ENCODE data around the gene TEX44. TPM values are rescaled to one million over a fixed set of nuclear protein-coding genes. Genes with fewer than 3 reads are reported as not detected.
"Not testable (repeated sequence)": the region's sequence is repeated elsewhere in the genome, so short reads cannot be mapped to it uniquely, and the experiment has no call there.

Gene TEX44
- not detected in 2 replicates for total RNA-seq (2014; rRNA removed; shearing (Covaris generic))

- peak; percentile 59 for DNase-seq (ENCODE audit: low read depth)
Measured at GRCh38 chr2:231592636-231593145, at the start of gene TEX44. Gene TEX44, plus strand, starts transcription at chr2:231592864. Its CDS starts 88 bp downstream, at chr2:231592952.

GRCh38 chr2:231545105-231545902 lies 47.4 kb upstream of the TEX44 start:
- DNase-seq (ENCODE audit: low read depth) = peak; percentile 97

GRCh38 chr2:231546014-231546715 lies 46.5 kb upstream of the TEX44 start:
- DNase-seq (ENCODE audit: low read depth) = no peak

DNA sequence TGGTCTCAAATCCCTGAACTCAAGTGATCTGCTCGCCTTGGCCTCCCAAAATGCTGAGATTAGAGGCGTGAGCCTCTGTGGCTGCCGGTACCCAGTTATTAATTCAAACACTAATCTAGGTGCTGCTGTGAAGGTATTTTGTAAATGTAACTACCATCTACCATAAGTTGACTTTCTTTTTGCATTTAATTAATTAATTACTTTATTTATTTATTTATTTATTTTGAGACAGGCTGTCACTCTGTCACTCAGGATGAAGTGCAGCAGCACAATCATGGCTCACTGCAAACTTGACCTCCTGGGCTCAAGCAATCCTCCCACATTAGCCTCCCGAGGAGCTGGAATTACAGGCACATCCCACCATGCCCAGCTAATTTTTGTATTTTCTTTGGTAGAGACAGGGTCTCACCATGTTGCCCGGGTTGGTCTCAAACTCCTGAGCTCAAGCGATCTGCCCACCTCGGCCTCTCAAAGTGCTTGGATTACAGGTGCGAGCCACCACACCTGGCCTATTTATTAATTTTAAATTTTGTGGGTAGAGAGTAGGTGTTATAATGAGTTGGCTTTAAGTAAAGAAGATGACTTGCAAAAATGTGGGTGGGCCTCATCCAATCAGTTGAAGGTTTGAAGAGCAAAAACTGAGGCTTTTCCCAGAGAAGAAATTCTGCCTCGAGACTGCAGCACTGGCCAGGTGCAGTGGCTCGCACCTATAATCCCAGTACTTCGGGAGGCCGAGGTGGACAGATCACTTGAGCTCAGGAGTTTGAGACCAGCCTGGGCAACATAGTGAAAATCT lies 45.2 kb upstream of the TEX44 start:
- DNase-seq (ENCODE audit: low read depth) = no peak

GRCh38 chr2:231548752-231549151 lies 43.9 kb upstream of the TEX44 start:
- DNase-seq (ENCODE audit: low read depth) = peak; percentile 50

- DNase-seq (ENCODE audit: low read depth) = no peak
Measured at GRCh38 chr2:231549446-231550239, 43.0 kb upstream of the TEX44 start.

GRCh38 chr2:231552752-231553151 lies 39.9 kb upstream of the TEX44 start:
- no peak for DNase-seq (ENCODE audit: low read depth)

- no peak for DNase-seq (ENCODE audit: low read depth)
Measured at GRCh38 chr2:231554327-231554726, 38.3 kb upstream of the TEX44 start.

DNA sequence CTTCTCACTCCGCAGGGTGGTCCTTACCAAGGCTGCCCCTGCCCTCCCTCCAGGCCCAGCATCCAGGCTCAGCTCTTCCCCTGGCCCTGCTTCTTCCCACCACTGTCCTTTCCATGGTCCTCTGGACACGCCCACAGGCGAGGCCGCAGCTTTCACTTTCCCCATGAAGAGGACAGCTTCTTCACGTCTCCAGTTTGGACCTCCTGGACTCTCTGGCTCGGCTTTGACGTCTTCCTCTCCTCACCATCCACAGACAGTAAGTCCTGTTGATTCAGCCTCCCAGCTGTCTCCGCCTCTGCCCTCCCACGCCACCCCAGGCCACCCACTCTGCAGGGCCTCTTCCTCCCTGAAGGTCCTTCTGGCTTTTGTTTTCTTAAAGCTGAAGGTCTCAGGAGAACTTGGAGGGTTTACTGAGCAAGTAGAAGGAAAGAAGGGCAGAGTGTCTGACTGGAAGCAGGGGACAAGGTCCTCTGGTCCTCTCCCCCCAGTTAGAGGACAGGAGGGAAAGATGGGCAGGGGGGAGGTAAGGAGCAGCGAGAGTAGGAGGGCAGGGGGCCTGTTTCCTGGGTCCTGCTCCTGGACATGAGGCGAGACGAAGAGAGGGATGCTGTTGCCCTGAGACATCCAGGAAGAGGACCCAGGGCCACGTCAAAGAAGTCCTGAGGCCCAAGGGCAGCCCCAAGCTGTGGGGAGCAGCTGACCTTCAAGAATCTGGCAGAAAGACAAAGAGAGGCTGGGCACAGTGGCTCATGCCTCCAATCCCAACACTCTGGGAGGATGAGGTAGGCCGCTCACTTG lies 37.7 kb upstream of the TEX44 start:
- peak; percentile 87 for DNase-seq (ENCODE audit: low read depth)

DNA sequence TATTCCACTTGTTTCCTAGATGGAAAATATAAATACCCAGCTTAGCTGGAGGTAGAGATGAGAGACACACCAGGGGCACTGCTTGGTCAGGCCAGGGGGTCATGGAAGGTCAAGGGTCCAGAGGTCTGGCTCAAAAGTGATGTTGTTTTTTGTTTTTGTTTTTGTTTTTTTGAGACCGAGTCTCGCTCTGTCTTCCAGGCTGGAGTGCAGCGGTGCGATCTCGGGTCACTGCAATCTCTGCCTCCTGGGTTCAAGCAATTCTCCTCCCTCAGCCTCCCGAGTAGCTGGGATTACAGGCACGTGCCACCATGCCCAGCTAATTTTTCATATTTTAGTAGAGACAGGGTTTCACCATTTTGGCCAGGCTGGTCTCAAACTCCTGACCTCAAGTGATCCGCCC lies 36.2 kb upstream of the TEX44 start:
- DNase-seq (ENCODE audit: low read depth) = not testable (repeated sequence)

GRCh38 chr2:231556981-231557380 lies 35.7 kb upstream of the TEX44 start:
- no peak for DNase-seq (ENCODE audit: low read depth)

- peak; percentile 81 for DNase-seq (ENCODE audit: low read depth)
Measured at GRCh38 chr2:231557571-231558217, 35.0 kb upstream of the TEX44 start.

- peak; percentile 73 for DNase-seq (ENCODE audit: low read depth)
Measured at GRCh38 chr2:231563378-231563961, 29.2 kb upstream of the TEX44 start.

DNA sequence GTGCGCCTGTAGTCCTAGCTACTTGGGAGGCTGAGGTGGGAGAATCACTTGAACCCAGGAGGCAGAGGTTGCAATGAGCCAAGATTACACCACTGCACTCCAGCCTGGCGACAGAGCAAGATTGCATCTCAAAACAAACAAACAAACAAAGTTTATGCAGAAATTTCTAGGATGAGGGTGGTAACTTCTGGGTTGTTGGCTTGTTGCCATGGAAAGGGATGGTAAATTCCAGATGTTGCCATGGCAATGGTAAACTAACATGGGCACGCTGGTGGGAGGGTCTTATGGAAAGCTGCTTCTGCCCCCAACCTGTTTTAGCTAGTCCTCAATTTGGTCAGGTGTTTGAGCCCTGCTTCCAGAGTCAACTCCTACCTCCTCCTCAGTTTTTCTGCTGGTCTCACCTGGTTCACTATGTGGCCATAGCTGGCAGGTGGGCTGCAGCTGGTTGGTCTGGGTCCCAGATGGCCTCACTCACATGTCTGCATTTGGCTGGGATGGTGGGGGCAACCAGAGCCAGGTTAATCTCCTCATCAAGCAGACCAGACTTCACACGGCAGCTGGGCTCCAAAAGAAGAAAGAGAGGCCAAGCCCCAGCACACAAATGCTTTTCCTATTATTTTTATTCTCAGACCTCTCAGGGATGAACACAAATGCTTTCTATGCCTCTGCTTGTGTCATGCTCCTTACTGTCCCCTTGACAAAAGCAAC lies 26.6 kb upstream of the TEX44 start:
- no peak for DNase-seq (ENCODE audit: low read depth)

DNA sequence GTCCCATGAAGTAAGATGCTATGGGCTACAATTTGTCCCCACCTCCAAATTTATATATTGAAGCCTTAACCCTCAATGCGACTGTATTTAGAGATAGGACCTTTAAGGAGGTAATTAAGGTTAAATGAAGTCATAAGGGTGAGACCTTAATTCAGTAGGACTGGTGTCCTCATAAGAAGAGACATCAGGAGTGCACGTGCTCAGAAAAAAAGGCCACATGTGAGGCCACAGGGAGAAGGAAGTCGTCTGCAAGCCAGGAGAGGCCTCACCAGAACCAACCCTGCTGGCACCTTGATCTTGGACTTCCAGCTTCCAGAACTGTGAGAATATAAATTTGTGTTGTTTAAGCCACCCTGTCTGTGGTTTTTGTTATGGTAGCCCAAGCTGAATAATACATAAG lies 25.5 kb upstream of the TEX44 start:
- DNase-seq (ENCODE audit: low read depth) = no peak

DNA sequence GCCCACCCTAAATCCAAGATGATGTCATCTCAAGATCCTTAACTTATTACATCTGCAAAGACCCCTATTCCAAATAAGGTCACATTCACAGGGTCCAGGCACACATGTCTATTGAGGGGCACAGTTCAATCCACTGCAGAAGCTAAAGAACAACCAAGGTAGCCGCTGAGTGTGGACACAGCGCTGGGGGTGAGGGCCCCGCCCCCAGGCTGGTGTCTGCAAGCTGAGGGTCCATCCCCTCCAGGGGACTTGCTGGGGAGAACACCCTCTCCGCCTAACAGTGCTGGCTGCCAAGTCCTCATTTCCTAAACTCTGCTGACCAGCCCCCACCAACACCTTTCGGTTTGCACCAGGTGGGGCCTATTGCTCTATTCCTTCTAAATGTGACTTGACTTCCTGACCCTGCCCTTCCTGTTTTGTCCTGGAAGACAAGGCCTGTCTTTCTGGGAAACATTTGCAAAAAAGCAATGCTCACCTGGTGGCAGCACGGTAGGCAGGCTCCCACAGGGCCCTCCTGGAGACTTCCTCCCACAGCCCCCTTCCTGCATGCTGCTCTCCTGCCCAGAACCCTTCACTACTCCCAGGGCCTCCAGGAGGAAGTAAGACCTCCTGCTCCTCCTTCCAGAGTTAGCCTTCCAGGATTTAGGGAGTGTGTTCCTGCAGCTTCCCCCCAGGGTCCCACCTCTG lies 24.4 kb upstream of the TEX44 start:
- no peak for DNase-seq (ENCODE audit: low read depth)

DNA sequence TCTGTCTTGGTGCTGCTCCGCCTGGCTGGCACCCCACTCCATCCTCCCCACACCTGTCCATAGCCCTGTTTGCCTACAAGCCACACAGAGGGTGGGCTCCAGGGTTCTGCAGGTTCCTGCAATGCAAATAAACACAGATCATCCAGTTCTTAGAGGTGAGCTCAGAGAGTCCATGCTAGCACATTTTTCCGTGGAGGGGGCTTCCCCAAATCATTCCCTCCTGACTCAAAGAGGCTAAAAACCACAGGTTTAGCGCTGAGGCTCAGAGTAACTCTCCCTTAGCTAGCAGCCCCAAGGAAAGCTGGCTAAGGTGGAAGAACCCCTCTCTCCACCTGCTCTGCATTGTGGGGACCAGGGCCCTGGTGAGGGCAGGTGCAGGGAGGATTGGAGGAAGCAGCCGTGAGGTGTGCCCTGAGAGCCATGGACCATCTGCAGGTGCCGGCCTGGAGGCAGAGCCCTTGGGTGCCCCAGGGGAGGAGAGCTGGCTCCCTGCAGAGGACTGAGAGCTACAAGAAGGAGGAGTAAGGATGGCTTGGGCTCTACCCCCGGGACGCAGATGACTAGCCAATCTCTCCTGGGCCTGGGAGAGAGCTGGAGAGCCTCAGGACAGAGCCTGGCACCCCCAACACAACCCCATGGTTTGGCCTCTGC lies 23.8 kb upstream of the TEX44 start:
- DNase-seq (ENCODE audit: low read depth) = no peak

- DNase-seq (ENCODE audit: low read depth) = not testable (repeated sequence)
Measured at GRCh38 chr2:231570915-231571314, 21.7 kb upstream of the TEX44 start.

Data from RPMI7951 (cell line).